Measurements from ENCODE around the gene NHSL1. TPM values are rescaled to one million over a fixed set of nuclear protein-coding genes. Genes with fewer than 3 reads are reported as not detected.

Gene NHSL1
- total RNA-seq (ENCODE audit: low replicate concordance): 7.9 and 17.8 TPM in 2 replicates

- TF ChIP-seq CTCF (IDR thresholded peaks at IDR 0.05; ENCODE audit: insufficient read depth, low read length): no peak
- DNase-seq (ENCODE audit: low read depth): no peak
Observed at GRCh38 chr6:138499303-138500018, at the start of gene NHSL1. Gene NHSL1 (minus strand): TSS chr6:138499494. CDS start chr6:138499290, 204 bp downstream.

GRCh38 chr6:138546733-138547185, 47.5 kb upstream of the NHSL1 start:
- DNase-seq (ENCODE audit: low read depth): no peak
- TF ChIP-seq CTCF (IDR thresholded peaks at IDR 0.05; ENCODE audit: insufficient read depth, low read length): no peak
- no peak overlapping the region for H3K4me3 ChIP-seq (ENCODE audit: low read depth, low read length)

More at GRCh38 chr6:138499303-138500018, at the start of gene NHSL1:
- no peak within 1 kb of the TSS for H3K4me3 ChIP-seq (ENCODE audit: low read depth, low read length)

GRCh38 chr6:138545621-138545980, 46.3 kb upstream of the NHSL1 start:
- TF ChIP-seq CTCF (IDR thresholded peaks at IDR 0.05; ENCODE audit: insufficient read depth, low read length): no peak
- peak overlapping the region; percentile 71 for H3K4me3 ChIP-seq (ENCODE audit: low read depth, low read length)
- DNase-seq (ENCODE audit: low read depth): peak; percentile 87

GRCh38 chr6:138544501-138544900, 45.2 kb upstream of the NHSL1 start:
- peak; percentile 49 for DNase-seq (ENCODE audit: low read depth)
- peak overlapping the region; percentile 71 for H3K4me3 ChIP-seq (ENCODE audit: low read depth, low read length)
- no peak for TF ChIP-seq CTCF (IDR thresholded peaks at IDR 0.05; ENCODE audit: insufficient read depth, low read length)

GRCh38 chr6:138543657-138544056, 44.4 kb upstream of the NHSL1 start:
- peak overlapping the region; percentile 71 for H3K4me3 ChIP-seq (ENCODE audit: low read depth, low read length)
- no peak for DNase-seq (ENCODE audit: low read depth)
- no peak for TF ChIP-seq CTCF (IDR thresholded peaks at IDR 0.05; ENCODE audit: insufficient read depth, low read length)

- peak; percentile 82 for DNase-seq (ENCODE audit: low read depth)
- peak overlapping the region; percentile 44 for H3K4me3 ChIP-seq (ENCODE audit: low read depth, low read length)
- TF ChIP-seq CTCF (IDR thresholded peaks at IDR 0.05; ENCODE audit: insufficient read depth, low read length): no peak
Observed at GRCh38 chr6:138541823-138542481, 42.7 kb upstream of the NHSL1 start.
